Subcutaneous adipose tissue (tissue), 4 donors: Measurements from ENCODE around the gene ADAM19. TPM values are rescaled to one million over a fixed set of nuclear protein-coding genes. Genes with fewer than 3 reads are reported as not detected.

ENCODE experiments used
- total RNA-seq, 4 donors: library from RNA; depleted of rRNA; stranded (reverse); fragments of >200 nt; gene quantifications; one replicate each; pipeline ENCODE4 v1.1.0, GENCODE V29; 2016
- TF ChIP-seq, protein P1 (sequence below): fragments of 450-650 bp; IDR thresholded peaks from one replicate; pipeline ENCODE4 v1.5.1; 2016; ENCODE audit warnings: low read depth, mild to moderate bottlenecking, control low read depth, antibody characterized with exemption, moderate library complexity

Gene ADAM19
- total RNA-seq, 4 donors from 2014 or later = 1.4 to 2.9 (median 2.2) TPM

- TF ChIP-seq, protein P1, sequence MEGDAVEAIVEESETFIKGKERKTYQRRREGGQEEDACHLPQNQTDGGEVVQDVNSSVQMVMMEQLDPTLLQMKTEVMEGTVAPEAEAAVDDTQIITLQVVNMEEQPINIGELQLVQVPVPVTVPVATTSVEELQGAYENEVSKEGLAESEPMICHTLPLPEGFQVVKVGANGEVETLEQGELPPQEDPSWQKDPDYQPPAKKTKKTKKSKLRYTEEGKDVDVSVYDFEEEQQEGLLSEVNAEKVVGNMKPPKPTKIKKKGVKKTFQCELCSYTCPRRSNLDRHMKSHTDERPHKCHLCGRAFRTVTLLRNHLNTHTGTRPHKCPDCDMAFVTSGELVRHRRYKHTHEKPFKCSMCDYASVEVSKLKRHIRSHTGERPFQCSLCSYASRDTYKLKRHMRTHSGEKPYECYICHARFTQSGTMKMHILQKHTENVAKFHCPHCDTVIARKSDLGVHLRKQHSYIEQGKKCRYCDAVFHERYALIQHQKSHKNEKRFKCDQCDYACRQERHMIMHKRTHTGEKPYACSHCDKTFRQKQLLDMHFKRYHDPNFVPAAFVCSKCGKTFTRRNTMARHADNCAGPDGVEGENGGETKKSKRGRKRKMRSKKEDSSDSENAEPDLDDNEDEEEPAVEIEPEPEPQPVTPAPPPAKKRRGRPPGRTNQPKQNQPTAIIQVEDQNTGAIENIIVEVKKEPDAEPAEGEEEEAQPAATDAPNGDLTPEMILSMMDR = no peak
Measured at GRCh38 chr5:157582731-157583620, 7.4 kb upstream of the ADAM19 start.

- TF ChIP-seq, protein P1 = no peak
Measured at GRCh38 chr5:157581901-157582300, 6.3 kb upstream of the ADAM19 start.

DNA sequence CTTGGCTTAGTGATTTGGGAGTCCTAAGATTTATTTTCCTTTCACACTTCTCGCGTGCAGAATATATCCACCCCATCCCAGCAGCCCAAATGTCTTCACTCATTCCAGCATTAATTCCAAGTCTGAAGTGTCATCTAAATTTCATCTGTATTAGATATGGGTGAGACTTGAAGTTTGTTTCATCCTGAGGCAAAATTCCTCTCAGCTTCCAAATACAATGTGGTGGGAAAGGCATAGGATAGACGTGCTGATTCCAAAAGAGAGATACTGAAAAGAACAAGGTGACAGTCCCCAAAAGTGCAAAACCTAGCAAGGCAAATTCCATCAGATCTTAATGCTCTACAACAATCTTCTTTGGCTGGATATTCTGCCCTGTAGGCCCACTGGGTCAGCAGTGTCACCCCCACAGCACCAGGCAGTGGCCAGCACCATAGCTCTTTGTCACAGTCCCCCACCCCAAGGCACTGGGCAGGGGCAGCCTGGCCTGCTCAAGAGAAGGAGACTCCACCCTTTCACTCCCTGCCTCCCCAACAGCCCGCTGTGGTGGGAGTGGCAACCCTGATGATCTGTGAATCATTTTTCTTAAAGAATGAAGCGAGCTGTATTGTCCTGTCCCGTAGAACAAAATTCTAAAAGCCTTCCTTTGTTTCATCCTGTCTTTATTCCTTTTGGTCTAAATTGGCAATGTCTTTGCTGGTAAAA, 2.7 kb upstream of the ADAM19 start:
- TF ChIP-seq, protein P1 = no peak

DNA sequence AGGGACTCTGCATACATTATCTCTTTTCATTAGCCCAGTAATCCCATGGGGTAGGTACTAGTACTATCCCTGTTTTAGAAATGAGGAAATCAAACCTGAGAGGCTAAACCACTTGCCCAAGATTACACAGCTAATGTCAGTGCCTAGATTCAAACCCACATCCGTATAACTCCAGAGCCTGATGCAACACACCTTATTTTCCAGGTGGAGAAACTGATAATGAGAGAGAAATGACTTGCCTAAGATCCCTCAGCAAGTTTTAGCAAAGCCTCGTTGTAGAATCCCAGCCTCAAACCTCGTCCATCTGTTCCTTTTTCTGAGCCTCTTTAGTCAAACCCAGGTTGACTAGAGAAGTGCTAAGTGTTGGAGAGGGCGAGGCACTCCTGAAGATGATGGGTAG, 1.1 kb upstream of the ADAM19 start:
- TF ChIP-seq, protein P1 = no peak

DNA sequence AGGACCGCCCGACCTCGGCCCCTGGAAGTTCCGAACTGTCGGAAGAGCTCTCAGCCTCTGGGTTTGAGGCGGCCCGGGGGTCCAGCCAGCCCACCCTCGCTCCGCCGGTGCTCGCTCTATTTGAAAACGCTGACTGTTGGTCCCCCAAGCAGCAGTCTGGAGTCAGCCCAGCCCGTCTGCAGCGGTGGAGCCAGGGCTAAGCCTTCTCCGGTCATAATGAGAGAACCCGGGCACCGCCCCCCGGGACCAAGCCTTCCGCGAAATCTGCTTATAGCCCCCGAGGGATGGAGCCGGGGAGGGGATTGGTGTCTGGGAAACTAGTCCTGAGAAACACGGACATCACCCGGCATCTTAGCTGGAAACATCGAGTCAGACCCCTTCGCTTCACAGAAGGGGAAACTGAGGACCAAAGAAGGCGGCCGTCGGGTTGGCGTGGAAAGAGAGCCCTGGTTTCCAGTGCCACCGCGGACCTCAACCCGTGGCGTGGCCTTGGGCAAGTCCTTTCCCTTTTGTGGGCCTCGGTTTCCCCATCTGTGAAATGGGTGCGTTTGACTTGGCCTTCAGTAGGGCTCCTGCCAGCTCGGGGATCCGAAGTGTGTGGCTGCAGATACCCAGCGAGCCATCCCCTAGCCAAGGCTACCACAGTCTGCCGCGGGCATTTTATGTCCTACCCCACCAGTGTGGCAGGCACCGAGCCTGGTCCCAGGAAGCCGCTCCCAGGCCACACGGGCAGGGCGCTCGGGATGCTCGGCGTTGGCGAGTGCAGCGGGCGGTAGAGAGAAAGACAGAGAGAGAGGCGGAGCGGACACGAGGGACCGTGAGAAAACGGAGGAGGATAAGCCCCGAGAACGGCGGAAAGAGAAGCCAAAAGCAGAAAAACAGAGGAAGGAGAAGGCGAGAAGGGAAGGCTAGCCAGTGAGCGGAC, 857 bp downstream of the ADAM19 start:
- TF ChIP-seq, protein P1 = no peak

DNA sequence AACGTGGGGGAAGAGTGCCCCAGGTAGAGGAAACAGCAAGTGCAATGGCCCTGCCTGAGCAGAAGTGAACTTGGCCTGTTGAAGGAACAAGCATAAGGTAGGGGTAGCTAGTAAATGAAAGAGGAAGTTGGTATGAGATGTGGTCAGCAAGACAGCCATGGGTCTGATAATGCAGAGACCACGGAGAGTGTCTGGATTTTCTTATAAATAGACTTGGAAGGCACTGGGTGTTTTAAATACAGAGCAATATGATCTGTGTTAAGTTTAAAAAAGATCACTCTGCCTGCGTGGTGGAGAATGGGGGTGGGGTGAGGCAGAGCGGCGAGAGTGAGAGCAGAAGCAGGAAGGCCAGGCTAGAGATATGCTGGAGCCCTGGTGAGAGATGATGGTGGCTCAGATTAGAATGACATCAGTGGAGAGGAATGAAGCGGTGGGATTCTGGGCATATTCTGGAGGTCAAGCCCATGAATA, 4.2 kb downstream of the ADAM19 start:
- TF ChIP-seq, protein P1 = no peak
